NCI-H1417 (cell line): ENCODE results near the gene POLR2L.

ENCODE experiments used
- DNase-seq, 3 experiments: peaks; one replicate each; lab custom pipeline; 2025; lab: John Stamatoyannopoulos, UW

POLR2L gene

DNA sequence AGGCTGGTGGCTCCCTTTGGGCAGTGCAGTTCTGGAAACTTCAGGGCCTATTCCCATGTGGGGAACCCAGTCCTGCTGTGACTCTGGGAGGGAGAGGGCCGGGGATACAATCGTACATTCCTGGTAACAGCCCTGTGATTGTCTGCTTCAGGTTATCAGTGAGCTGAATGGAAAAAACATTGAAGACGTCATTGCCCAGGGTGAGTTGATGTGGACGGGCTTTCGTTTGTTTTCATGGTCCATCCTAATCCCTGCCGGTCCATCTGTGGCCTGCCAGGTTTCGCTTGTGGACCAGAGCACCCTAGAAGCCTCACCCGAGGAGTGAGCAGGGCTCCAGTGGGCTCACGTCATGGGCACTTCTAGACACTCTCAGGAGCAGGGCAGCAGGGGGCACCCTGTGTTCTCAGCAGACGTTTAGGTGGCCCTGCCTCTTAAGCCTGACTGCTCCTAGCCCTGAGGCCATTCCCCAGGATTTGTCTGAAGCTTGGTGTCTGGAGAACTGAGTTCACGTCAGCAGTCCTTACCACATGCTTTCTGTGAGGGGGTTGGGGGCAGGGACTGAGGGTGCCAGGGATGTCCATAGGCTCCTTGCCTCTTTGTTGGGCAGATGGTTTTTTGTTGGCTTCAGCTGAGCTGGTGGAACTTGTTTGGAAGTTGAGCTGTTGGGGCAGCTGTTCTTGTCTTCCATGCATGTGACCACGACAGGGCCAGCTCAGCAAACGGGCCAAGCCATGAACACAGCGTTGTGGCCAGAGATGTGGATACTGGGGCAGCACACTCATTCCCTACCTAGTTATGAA lies 30.7 kb downstream of the POLR2L start:
- no peak for DNase-seq

DNA sequence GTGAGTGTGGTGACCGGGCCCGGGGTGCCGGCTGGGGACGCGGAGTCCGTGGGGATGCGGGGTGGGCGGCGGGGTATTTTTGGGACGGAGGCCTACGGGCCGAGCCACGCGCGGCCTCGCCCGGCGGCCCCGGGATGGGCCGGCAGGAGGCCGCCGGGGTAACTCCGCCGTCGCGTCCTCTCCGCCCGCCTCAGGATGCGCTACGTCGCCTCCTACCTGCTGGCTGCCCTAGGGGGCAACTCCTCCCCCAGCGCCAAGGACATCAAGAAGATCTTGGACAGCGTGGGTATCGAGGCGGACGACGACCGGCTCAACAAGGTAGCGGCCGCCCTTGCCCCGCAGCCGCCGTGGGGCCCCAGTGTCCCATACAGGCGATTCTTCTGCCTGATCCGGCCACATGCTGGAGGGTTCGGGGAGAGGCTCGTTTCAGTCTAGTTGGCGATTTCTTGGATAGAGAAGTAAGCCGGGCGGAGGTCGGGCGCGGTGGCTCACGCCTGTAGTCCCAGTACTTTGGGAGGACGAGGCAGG lies 32.2 kb downstream of the POLR2L start:
- peak in 1 of 3 experiments; percentile 63 for DNase-seq

DNA sequence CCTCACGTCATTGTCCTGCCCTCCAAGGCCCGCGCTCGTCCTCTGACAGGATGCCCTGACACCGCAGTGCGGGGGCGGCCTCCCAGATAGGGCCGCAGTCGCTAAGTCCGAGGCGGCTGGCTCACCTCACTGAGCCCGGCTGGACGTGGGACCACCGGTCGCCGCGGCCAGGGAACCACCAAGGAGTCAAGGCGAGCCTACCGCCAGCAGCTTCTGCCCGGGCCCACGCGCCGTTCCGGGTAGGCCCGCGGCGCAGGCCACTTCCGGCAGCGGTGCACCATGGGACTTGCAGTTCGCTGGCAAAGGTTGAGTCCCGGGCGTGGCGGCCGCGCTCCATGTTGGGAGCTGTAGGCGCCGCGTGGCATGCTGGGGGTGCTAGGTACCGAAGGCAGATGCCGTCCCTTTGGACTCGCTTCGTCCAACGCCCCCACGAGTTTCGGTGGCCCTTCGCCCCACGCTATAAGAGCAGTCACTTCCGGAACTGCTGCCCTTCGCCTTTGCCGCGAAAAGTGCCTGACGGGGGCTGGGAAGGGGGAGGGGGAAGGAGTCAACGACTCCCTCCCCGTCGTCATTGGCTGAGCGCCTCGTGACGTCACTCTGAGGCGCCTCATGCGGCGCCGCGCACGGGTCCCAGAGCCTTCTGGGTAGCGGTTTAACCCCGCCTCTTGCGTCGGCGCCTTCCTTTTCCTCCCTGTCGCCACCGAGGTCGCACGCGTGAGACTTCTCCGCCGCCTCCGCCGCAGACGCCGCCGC lies 32.9 kb downstream of the POLR2L start, which contains the start of gene RPLP2:
Gene RPLP2, plus strand, starts transcription at position 681 of the 753 bp plus-strand sequence. CDS start 268 bp downstream, outside the sequence.
- peak; percentile 98 to 99 (median 99) for DNase-seq

DNA sequence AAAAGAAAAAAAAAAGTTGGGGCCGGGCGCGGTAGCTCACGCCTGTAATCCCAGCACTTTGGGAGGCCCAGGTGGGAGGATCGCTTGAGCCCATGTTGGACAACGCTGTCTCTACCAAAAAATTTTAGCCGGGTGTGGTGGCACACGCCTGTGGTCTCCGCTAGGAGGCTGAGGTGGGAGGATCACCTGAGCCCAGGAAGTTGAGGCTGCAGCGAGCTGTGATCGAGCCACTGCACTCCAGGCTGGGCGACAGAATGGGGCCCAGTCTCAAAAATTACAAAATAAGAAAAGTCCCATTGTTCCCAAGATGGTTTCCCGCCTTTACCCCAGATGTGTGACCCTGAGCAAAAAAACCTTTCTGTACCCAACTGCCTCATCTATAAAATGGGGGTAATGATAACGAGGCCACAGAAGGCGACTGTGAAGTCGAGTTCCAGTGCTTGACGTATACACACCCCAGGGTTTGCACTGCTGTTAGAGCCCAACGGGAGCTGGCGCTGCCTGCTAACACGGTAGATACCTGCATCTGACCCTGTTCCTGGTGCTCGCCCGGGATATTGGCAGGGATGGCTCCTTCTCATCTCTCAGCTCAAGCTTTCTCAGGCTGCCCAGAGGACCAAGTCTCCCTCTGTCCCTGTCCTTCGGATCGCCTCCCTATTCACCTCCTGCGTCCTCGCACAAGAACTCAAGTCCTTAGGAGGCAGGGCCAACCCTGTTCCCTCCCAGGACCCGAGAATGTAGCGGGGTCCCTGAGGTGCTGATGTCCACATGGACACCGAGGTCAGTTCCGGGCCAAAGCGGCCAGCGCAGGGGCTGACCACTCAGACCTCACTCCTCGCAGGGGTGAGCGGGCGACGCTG lies 33.7 kb downstream of the POLR2L start:
- DNase-seq = no peak

DNA sequence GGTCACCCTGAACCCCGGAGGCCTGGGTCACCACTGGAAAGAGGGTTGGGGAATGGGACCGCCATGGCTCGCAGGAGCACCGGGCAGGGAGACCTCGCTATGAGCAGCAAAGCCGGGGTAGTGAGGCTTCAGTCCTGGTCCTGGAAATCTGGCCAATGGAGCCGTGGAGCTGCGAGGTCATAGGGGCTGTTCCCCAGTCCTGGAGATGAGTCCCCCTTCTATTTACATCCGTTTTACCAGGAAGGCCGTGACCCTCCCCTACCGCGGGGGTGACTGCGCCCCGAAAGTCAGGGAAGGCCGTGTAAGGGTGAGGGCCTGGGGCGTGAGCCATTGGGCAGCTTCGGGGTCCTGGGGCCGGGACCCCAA lies 37.7 kb downstream of the POLR2L start:
- DNase-seq = peak; percentile 56 to 64 (median 62)

DNA sequence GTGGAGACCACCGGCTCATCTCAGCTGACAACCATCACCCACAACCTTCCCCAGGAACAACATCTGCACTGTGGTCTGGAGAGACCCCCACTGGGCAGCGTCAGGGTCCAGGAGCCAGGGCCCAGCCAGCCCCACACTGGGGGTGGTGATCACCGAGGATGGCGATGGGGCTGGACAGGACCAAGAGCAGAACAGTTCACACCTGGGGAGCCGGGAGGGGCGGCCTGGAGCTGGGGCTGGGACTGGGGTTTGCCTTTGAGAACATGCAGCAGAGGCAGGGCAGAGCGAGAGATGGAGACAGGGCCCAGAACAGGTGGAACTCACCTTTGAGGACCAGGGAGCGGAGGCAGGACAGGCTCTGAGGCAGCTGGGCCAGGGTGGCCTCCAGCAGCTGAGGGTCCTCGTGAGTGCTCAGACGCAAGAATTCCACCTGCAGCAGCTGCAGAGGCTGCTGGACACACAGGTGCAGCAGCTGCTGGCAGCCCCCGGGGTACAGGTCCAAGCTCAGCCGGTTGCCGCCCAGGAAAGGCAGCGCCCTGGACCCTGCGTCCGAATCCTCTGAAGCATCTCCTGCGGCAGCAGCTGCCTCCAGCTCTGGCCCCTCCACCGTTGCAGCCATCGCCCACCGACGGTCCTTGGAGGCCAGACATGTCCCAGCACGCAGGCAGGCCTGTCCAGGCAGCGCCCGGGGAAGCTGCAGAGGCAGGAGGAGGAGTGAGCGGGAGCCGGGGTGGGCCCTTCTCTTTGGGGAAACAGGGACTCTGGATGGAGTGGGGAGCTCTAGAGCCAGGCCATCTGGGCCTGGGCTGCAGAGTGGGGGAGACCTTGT lies 38.3 kb downstream of the POLR2L start:
- DNase-seq = peak; percentile 62 to 72 (median 71)

DNA sequence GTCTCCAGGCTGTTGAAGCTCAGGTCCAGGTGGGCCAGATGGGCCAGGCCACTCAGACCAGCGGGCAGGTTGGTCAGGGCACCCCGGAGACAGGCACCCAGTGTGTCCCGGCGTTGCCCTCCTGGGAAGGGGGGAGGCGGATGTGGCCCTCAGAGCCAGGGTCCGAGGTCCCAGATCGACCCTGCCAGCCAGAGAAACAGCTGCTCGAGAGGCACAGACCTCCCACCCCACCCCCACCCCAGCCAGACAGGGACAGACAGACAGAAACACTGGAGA lies 38.9 kb downstream of the POLR2L start:
- no peak for DNase-seq

DNA sequence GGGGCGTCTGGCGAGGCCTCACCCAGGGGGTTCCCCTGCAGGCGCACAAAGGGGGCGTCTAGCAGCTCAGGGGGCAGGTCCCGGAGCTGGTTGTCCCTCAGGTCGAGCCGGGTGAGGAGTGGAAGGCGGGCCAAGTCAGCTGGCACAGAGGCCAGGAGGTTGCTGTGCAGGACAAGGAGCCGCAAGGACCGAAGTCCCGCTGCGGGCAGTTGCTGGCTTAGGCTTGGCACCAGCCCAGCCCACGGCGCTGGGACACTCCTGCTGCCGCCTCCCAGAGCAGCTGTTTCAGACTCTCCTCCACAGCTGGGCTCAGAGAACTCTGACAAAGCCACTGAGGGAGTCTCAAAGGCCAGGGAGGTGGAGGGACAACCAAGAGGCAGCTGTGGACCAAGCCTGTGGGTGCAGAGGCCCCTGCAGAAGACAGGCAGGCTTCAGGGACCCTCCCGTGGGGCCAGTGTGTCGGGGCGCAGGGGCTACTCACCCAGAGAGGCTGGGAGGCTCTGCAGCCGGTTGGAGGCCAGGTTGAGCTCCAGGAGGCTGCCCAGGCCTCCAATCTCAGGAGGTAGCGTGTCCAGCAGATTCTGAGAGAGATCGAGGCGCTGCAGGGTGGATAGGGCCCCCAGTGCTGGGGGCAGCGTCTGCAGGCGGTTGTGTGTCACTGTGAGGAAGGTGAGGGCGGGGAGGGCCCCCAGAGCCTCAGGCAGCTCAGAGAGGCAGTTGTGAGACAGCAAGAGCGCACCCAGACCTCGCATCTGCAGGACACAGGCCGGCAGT lies 39.4 kb downstream of the POLR2L start:
- no peak for DNase-seq

DNA sequence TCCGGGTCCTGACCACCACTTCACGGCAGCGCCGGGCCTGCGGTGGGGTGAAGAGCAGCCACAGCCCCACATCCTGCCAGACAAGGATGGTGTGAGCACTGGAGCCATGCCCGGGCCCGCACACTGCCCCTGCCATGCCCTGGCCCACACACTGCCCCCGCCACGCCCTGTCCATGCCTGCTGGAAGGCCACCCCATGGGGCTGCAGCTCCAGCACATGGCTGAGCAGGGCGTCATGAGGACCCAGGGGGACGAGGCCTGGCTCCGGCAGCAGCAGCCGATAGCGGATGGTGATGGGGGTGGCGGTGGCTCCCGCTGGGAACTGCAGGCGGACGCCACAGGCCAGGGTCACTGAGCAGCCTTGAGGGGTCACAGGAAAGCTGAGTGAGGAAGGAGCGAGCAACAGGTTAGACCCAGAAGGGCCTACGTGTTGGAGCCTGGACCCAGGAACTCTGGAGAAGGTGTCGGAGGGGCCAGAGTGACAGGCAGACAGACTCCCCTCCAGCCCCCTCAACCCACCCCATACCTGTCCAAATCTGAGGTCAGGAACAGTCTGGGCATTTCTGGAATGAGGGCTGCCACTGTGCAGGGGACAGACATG lies 40.2 kb downstream of the POLR2L start:
- DNase-seq = no peak

DNA sequence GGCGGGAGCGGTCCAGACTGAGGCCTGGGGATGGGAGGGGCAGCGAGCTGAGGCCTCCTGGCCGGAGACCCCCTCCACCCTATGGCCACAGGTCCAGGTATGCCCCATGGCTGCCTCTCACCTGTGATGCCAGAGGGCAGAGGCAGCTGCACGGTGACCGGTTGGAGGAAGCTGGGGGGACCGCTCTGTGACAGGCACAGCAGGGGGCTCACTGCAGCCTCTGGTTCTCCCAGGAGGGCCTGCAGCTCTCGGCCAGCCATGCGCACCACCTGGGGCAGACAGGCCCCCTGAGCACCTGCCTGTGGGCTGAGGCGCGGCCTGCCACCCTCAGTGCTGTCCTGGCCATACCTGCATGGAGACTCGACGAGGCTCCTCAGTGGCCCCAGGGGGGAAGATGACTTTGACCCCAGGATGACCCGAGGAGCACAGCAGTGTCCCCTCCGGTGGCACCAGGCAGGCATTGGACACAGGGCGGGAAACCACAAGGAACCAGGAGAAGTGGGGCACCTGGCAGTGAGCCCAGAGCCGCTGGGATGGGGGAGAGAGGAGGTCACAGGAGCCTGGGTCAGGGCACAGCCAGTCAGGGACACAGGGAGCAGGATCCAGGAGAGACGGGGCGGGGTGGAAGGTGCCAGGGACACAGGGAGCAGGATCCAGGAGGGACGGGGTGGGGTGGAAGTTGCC lies 41.1 kb downstream of the POLR2L start:
- no peak for DNase-seq

DNA sequence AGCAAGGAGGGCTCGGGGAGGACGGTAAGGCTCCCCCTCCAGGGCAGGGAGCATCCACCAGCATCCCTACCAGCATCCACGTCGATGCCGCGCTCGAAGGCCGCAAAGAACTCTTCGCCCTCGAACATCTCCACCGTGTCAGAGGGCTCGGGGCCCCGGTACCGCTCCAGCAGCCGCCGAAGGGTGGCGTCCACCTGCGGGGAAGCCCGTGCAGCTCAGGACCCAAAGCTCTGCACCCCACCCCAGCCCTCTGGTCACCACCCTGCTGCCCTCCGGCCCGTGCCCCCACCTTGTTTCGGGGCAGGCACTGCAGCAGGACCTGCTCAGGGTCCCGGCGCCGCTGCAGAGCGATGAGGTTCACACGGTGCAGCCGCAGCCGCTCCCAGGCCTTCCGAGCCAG lies 41.9 kb downstream of the POLR2L start:
- no peak for DNase-seq

DNA sequence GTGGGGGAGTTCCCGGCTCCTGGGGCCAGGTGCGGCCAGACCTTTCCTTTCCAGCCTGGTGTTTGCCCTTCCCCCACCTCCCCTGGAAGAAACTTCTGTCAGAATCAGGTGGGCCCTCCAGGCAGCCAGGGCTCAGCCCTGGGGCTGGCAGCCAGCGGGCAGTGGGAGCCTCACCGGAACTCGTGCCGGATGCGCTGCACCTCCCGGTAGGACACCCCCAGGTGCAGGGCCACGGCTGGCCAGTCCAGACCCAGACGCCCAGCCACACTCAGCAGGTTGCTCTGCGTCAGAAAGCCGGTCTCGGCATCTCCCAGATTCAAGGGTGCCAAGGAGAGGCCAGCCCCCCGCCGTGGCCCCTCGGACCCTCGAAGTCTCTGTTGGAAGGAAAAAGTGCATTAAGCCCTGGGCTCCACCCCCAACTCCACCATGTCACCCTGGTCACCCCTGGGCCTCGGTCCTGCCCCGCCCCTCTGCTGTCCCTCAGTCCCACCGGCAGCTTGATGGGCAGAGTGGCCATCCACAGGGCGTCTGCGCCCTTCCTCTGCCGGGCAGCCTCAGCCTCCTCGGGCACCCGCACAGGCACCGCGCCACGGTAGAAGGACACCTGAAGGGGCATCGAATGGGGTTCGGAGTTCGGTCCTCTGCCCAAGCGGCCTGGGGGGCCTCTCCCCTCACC lies 42.5 kb downstream of the POLR2L start:
- no peak for DNase-seq

DNA sequence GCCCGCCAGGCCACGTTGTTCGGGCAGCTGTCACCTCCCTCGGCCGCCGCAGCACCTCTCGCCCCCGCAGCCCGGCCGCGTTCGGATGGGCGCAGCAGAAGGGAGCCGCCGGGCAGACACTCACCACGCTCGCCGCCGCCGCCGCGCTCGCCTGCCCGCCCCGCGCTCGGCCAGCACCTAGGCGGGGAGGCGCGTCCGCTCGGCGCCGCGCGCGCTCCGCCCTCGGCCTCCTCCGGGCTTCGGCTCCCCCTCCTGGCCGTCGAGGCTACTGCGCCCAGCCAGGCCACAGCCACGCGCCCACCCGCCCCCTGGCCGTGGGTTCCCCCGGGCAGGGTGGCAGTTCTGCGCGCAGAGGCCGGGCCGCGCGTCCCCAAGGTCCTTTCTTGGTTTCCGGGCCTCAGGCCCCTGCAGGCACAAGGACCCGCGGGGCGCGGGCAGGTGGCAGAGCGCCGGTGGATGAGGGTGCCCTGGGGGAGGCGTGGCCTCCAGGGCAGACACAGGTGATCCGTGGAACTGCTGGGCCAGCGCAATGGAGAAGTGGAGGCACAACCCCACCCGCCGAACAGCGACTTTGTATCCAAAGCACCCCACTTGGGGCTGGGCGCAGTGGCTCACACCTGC lies 44.1 kb downstream of the POLR2L start, which contains the start of gene SLC25A22:
Gene SLC25A22, minus strand, starts transcription at position 189 of the 621 bp plus-strand sequence. CDS start 3,275 bp downstream, outside the sequence.
- peak; percentile 85 to 91 (median 88) for DNase-seq

DNA sequence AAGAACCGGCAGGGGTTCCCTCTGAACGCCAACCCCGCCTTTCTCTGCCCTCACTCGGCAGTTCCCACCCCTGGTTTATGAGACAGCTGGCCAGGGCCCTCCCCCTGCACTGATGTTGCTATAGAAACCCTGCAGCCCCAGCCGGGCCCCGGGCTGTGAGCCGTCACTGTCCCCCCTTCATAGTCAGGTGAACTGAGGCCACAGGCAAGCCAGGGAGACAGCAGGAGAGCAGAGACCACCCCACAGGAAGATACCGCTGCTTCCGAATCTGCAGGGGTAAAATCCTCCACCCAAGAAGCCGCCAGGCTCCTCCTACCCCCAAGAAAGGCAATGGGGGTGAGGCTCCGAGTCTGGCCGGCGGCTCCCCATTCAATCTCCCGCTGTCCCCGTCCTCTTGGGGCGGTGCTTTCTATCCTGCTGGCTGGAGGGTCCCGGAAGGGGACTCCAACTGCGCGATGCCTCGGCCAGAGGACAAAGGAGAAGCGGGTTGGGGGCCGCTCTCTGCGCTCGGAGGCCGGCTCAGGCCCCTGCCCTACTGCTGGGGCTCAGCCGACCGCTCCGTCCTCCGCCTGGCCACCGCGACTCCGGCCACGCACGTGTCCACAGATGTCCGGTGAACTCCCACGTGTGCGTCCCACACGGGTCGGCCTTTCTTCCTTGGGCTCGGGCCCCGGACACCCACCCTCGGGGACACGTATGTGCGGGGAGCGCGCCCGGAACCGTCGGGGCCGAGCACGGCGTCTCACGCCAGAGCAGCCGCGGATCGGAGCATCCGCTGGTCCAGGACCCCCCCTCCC lies 44.8 kb downstream of the POLR2L start:
- peak; percentile 83 to 92 (median 88) for DNase-seq

DNA sequence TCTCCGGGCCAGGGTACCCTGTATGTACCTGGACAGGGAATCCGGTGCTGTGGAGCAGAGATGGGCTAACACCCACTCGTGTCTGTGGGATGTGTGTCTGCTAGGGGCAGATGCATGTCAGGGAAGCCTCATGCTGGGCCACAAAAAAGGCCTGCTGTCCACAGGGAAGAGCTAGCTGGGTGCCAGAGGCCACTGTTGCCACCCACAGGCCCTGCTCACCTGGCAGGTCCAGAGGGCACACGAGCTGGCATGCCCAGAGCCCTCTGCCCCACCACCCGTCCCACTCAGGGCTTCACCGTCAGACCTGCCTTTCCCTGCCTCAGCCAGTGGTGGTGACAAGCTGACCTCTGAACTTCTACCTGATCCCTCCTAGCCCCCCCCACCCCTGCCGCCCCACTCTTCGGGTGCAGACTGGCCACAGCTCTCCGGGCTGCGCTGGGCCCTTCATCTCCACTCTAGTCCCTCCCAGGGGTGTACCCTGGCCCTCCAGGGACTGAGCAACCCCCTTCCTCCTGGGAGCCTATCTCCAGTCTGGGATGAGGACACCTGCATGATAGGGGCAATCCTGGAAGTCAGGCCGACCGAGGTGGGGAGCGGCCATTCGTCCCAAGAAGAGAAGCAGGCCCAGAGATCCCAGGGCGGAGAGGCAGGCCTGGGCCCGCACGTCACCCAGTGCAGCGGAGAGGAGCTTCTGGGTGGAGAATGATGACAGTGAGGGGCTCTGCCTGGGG lies 45.6 kb downstream of the POLR2L start:
- no peak for DNase-seq

DNA sequence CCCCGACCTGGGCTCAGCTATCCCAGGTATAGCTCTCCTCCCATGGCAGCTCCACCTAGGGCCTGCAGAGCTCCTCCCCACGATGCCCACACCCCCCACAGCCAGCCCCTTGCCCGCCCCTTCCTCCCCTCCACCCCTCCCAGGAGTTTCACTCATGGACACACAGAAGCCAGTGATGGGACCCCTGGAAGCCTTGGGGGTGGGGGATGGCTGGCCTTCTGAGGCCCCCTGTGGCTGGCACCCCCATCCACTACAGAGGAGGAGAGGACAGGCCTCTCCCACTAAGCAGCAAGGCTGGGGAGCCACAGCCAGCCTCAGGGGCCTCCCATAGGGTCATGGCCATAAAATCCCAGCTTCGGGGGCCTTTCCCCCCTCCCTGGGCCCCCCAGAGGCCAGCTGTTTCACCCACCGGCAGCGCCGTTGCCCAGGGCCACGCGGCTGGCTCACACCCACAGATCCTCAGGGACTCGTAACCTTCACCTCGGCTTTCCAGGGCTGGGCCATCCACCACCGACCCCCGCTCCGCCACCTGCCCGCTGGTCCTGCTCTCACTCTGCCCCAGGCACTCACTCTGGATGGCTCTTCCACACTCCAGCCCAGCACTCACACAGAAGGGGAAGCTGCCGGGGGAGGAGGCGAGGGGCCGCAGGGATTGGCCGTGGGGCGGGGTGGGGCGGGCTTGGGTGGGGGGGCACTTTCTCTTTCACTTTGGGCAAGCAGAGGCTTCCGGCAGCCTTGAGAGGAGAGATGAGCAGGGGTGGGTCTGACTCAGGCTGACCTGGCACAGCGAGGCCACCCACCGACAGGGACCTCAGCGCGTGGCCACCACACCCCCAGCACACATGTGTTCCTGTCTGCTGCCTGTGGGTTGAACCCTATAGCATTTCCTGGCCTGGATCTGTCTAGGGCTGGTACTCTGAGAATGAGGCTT lies 46.4 kb downstream of the POLR2L start:
- peak; percentile 68 to 83 (median 80) for DNase-seq
